ENCODE data around the gene CLCN2.

CLCN2 gene

DNA sequence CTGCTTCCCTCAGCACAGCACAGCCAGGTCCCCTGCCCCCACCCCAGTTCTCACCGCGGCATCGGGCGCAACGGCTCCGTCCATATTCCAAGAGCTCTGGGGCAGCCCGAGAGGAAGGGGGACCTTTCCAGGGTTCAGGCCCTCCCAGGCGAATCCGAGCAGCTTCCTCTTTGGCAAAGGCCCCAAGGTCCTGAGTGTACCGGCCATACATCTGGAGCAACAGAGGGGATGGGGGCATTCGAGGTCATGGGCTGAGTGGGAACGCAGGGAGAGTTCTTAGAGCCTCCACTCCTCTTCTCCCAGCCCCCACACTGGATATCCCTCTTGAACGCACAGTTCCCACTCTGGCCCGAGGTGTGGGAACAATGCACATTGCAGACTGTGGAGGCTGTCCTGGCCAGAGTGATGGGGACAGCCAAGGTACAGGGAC, 2.5 kb downstream of the CLCN2 start:
- no peak for DNase-seq

DNA sequence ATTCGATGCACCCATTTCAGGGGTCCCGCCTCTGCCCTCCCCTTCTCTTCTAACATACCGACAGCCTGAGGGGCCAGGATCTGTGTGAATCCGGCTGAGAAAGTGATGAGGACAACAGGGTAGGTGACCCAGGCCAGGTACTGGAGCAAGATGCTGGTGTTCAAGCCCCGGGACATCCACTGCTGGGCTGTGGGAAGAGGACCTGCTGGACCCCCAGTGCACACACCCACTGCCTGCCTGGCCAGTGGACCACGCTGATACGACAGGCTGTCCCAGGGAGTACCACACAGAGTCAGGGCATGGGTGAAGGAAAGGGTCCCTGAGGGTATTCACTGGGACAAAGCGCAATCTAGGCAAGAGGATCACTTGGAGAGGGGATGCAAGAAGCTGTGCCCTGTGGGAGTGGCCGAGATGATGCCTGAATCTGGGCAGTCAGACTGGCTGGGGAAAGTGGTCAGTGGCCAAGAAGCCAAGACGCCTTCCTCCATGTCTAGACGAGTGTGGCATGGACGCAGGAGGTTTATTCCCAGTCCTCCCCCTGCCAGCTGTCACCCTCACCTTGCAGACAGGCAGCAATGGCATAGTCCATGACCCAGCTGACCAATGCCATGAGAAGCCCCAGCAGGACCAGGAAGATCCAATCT, 3.2 kb downstream of the CLCN2 start:
- no peak for DNase-seq

DNA sequence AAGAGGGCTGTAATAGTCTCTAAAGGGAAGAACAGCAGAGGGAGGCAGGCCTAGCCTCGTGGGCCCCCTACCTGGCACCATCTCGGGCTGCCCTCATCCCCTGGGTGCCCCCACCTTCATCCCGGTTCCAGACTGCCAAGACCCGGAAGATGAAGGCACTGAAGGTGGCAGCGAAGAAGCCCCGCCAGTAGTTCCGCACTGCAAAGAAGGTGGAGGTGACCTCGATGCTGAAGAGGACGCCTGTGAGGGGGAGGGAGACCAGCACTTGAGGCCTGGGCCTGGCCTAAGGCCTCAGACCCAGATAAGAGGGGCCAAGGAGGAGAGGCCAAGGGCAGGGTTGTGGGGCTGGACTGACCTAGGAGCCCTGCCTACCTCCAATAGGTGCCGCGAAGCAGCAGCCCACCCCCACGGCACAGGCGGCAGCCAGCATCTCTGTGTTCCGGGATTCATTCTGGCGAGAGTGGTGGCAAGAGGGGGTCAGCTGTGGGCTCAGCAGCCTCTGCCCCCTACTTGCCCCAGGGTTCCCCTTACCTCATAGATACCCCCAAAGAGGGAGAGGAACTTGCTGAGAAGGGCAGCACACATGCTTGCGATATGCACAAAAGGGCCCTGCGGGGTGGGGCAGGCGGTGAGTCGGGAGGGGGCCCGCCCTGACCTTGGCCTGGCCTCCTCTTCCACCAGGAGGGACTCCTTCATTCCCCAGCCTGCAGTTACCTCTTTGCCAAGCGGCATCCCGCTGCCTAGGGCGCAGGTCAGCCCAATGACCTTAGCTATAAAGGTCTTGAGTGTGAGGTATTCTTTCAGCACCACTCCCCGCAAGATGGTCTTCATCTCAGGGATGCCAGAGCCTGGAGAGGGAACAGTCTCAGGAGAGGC, 3.9 kb downstream of the CLCN2 start:
- DNase-seq: no peak

DNA sequence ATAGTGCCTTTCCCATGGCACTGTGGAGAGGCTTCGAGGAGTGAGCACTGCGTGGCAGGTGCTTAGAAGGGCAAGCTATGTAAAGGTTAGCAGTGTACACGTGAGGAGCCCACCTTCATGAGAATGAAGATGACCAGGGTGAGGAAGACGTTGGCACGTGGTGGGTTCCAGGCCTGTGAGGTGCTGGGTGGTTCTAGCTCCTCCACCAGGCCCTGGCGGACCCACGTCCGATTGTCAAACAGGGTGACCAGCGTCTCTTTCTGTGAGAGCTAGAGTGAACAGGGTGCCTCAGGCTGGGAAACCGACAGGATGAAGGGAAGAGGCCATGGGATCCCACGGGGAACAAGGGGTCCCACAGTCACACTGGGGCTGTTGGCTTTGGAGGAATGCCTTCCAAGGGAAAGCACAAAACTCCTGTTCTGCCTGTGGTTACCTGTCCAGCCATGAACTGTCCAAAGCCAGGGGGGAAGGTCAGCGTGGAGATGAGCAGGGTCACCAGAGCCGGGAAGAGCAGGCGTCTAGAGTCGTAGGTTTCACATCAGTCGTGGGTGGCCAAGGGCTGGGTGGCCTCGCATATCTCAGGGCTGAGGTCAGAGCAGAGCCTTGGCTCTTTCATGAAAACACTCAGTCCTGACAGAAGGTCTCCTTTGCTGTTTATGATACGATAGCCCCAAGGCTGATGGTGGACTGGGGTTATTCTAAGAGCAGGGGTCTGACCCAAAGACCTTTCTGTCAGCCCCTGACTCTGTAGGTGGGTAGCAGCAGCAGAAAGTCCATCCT, 6.0 kb downstream of the CLCN2 start:
- DNase-seq: no peak

DNA sequence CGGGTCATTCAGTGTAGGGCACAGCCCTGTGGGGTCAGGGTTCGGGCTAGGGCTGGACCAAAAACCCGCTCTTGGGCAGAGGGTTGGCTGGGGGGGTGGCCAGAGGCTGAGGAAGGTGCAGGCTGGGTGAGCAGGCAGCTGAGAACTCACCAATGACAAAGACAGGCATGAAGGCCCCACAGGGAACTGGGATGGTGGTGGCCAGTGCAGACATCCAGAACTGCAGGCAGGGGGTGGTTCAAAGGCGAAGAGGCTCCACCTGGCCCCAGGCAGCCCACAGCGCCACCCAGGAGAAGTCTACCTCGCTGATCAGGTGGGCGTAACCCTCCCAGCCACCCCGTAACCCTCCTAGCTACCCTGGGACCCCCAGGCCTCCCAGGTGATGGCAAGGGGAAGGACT, 6.7 kb downstream of the CLCN2 start:
- no peak for DNase-seq

DNA sequence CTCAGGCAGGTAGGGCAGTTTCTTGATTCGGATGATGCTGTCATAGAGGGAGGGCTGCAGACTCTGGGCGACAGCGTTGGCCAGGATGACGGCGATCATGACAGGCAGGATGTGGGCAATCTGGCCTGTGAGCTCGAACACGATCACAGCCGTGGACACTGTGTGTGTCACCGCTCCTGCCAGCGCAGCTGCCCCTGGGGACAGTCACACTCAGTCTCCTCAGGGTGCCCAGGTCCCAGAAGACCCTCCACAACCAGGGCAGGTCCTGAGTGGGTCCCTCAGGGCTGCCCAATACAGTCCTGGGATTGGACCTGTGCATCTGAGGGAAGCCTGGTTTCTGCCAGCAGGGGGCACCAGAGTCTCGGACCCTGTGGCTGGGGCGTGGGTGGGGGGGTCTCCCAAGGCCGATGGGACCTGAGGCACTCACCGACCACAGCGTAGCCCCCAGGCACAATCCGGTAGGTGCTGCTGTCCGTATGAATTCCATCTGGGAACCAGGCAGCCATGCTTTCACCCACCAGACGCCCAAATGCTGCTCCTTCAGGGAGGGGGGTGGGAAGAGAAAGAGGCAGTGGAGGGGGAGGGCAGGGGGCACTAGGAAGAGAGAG, 7.2 kb downstream of the CLCN2 start:
- DNase-seq: no peak

DNA sequence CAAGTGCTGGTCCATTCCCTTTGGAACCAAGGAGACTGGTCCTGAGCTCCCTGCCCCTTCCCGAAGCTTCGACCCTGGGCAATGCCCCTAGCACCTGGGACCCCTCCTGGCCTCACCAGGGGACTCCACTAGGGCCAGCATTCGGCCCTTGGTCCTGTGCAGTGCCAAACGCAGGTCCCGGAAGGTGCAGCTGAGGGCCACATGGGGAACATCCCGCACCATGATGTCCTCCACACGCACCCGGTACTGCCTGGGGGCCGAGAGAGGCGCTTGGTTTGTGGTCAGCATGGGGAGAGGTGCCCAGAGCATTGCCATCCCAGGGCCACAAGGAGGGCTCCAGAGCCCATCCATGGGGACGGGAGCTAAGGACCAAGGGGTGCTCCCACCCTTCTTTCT, 7.9 kb downstream of the CLCN2 start:
- no peak for DNase-seq

DNA sequence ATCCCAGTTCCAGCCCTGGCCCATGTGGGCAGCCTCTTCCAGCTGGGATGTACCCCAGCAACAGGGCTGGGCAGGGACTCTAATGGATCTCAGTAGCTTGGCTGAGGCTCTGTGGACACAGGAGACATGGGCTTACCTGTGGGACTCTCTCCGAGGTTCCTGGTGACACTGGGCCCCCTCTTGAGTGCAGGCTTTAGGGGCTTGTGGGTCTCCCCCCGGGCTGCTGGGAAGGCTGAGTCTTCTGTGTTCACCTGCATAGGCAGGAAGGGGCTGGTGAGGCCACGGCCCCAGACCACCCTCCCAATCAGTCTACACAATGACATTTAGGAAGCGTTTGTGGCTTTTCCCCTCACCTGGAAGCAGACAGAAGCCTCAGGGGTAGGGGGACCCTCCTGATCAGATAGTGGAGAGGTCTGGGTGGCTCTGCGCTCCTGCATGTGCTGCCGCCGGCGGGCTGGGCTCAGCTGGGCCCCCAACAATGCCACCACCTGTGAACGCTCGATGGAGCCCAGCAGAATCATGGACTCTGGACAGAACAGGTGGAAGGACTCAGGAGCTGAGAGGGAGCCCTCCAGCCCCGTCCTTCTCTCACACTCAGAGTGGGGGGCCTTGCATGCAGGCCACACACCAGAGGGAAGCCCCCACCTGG, 8.4 kb downstream of the CLCN2 start:
- DNase-seq: no peak

DNA sequence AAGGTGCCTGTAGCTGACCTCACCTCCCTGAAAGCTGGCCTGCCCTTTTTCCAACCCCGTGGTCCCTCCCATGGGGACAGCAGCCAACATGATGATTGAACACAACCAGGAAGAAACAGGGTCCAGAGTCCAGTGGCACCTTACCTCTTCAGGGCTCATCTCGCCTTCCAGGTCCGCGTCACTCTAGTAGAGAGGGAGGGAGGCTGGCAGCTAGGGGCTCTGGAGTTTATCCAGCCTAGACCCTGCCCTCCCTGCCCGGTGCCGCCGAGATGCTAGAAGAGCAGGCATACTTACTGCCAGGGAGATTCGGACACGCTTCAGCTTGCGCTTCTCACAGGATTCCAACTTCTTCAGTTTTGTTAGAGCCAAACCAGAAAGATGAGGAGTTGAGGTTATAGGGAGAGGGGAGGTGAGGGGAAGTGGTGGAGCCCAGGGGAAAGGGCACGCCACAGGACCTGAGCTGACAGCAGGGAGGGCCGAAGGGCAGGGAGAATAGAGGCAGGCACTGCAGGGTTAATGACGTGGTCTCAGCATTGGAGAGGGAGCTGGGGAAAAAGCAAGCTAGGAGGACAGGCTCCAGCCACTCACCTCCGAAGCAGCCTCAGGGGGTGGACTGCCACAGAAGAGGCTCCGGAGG, 9.1 kb downstream of the CLCN2 start:
- DNase-seq: no peak

DNA sequence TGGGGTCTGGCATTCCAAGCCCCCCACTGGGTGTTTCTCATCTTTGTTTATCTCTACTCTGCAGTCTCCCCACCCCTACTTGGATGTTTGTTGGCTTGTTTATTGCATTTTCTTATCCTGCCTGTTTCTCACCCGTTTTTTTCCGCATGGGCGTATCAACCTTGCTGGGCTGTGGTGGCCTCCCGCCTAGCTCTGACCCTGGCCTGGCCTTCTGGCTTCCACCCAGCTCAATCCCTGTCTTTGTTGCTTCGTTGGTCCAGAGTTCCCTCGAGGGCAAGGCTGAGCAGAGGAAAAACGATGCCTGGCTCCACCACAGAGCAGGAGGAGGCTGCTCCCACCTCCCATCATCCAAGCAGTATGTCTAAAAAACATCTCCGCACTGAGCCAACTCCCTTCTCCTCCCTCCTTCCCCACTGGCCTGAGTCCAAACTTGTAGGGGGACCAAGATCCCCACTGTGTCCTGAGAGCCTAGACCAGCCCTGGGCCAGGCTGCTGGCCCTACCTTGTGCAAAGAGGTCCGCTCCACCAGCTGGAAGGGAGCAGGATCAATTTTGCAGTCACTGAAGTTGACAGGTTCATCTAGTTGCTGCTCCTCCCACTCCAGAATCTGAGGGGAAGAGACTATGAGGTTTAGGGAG, 9.8 kb downstream of the CLCN2 start:
- no peak for DNase-seq

DNA sequence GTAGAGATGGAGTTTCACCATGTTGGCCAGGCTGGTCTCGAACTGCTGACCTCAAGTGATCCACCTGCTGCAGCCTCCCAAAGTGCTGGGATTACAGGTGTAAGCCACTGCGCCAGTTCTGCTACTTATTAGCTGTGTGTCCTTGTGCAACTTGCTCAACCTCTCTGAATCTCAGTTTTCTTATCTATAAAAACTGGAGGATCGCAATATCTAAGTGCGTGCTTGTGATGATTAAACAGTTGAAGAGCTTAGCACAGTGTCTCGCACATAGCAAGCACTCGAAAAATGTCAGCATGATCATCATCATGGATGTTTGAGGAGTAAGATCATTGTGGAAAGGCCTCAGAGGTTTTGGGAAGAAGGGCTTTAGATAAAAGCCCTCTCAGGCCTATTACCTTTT, 10.8 kb downstream of the CLCN2 start:
- DNase-seq: no peak

DNA sequence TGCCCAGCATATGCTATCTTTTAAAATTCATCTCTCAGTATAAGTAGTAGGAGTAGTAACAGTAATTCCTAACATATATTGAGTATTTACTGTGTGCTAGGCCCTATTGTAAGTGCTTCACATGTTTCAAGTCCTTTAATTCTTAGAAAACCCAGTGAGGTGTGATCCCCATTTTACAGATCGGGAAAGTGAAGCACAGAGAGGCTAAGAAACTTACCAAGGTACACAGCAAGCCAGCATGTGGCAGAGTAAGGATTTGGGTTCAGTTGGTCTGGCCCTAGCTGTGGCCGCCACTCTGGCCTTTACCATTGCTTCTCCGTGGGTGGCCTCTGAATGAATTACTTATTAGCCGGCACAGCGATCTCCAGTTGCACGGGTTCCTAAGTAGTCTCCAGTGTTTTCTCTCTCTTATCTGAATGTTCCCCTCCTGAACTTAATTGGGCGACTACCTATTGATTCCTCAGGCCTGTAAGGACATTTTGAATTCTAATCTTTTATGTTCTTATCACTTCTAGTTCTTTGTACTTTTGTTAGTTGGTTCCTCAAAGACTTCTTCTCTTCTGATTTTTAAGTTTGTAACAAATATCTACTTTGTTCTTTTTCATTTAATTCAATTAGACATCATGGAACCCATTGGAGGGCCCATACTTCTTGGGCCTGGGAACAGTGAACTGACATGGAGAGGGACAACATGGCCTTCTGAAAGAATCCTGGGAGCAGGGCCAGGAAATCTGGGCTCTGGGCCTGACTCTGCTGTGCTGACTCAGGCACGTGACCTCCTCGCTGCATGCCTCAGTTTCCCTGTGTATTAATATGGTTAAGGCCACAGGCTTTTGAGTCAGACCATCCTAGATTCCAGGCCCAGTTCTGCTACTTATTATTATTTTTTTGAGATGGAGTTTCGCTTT, 11.6 kb downstream of the CLCN2 start:
- no peak for DNase-seq

DNA sequence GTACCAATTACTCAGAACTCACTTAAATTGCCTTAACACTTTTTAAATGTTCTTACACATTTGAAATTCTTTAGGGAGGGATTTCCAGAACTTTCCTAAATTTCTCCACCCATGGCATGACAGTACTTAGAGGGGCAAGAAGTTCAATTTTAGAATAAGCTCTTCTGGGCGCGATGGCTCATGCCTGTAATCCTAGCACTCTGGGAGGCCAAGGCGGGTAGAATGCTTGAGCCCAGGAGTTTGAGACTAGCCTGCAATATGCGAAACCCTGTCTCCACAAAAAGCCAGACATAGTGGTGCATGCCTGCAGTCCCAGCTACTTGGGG, 13.4 kb downstream of the CLCN2 start:
- no peak for DNase-seq

DNA sequence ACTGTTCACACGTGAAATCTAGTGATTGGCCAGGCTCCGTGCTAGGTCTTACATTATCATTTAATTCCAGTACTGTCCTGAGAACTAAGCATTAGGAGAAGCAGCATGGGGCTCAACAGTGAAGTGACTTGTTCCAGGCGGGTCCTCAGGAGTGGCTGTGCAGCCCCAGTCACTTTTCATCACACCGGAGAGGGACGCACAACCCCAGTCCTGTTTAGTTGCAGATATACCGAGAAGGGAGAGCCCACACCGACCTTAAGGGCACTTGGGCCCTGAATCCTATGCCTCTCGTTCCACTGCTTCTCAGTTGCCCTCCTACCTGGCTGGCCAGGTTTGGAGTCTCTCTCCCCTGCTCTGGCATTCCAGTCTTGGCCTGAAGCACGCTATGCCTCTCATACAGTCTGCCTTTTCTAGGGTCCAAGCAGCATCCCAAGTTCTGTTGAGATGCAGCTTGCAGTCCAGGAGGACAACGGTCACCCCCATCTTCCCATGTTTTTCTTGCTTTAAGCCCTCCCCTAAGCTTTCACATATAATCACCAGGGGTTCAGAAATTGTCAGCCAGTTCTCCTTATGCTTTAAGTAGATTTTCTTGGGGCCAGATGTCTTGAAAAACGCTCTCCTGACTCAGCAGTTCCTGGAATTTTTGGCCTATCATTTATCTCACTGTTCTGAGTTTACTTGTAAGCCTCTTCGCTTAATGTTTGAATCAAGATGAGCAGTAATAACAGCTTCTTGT, 13.9 kb downstream of the CLCN2 start:
- DNase-seq: no peak

DNA sequence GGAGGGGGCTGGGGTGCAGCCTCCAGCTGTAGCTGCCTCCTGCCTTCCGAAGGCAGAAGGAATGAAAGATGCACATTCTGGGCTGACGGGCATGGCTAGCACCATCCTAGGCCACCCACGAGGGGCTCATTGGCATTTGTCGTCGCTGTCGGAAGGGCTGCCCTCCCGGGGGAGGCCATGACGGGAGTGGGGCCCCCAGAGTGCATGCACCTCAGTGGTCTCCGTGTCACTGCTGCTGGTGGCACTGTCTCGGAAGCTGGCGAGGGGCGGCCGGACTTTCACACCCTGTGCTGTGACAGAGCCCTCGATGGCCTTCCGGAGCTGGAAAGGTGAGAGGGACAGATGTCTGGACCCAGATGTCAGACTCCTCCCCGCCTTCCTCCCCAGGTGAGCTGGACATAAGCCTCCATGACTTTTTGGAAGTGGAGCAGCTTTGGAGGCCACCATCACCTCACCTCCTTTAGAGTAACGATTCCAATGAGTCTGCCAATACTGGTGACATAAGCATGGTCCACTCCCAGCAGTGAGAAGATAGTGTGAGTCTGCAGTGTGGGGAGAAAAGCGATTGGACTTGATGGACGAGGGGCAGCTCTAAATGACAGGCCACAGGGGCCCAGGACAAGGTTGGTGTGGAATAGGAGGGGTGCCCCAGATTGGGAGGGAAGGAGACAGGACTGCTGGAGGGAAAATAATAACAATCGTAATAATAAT, 14.8 kb downstream of the CLCN2 start:
- DNase-seq: no peak

DNA sequence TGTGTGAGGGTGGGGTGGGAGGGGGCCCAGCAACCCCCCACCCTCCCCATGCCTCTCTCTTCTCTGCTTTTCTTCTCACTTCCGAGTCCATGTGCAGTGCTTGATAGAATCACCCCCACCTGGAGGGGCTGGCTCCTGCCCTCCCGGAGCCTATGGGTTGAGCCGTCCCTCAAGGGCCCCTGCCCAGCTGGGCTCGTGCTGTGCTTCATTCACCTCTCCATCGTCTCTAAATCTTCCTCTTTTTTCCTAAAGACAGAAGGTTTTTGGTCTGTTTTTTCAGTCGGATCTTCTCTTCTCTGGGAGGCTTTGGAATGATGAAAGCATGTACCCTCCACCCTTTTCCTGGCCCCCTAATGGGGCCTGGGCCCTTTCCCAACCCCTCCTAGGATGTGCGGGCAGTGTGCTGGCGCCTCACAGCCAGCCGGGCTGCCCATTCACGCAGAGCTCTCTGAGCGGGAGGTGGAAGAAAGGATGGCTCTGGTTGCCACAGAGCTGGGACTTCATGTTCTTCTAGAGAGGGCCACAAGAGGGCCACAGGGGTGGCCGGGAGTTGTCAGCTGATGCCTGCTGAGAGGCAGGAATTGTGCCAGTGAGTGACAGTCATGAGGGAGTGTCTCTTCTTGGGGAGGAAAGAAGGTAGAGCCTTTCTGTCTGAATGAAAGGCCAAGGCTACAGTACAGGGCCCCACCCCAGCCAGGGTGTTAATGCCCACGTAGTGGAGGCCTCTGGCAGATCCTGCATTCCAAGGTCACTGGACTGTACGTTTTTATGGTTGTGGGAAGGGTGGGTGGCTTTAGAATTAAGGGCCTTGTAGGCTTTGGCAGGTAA, 15.9 kb downstream of the CLCN2 start:
- DNase-seq: peak; percentile 26

DNA sequence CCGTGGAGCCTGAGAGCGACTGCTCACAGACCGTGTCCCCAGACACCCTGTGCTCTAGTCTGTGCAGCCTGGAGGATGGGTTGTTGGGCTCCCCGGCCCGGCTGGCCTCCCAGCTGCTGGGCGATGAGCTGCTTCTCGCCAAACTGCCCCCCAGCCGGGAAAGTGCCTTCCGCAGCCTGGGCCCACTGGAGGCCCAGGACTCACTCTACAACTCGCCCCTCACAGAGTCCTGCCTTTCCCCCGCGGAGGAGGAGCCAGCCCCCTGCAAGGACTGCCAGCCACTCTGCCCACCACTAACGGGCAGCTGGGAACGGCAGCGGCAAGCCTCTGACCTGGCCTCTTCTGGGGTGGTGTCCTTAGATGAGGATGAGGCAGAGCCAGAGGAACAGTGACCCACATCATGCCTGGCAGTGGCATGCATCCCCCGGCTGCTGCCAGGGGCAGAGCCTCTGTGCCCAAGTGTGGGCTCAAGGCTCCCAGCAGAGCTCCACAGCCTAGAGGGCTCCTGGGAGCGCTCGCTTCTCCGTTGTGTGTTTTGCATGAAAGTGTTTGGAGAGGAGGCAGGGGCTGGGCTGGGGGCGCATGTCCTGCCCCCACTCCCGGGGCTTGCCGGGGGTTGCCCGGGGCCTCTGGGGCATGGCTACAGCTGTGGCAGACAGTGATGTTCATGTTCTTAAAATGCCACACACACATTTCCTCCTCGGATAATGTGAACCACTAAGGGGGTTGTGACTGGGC, 16.7 kb downstream of the CLCN2 start:
- DNase-seq: no peak
